ENCODE results near the gene TNIP1. TPM values are rescaled to one million over a fixed set of nuclear protein-coding genes. Genes with fewer than 3 reads are reported as not detected.
A peak's percentile ranks its signal among the peaks of the same experiment; 100 is the strongest.

The TNIP1 gene
- total RNA-seq, 1 experiment from 2014 or later: 122 TPM

- DNase-seq: no peak
- Histone ChIP-seq H3K9me2 (ENCODE audit: insufficient read depth) (no peaks in the 10 kb centered on the region), H3F3A (ENCODE audit: insufficient read depth, low read depth) (no peaks in the 10 kb centered on the region), H3K27ac (no peak overlapping the region), H3K4me2 (no peak overlapping the region), H3K36me3 (ENCODE audit: low read depth) (no peaks in the 10 kb centered on the region), H3K4me1 (replicated peaks; ENCODE audit: insufficient read depth) (no peaks in the 10 kb centered on the region), H3K27me3 (ENCODE audit: insufficient read depth, low read depth) (peaks cover 4% of the 10 kb centered on the region; the same call in 1 of the 2 replicates), H3K9me3 (ENCODE audit: insufficient read depth, low read depth) (no peaks in the 10 kb centered on the region; the same call in 1 of the 2 replicates), H2AFZ (no peak overlapping the region), H3K79me2 (ENCODE audit: low read depth) (no peaks in the 10 kb centered on the region), H3K4me3 (no peak overlapping the region), H4K20me1 (ENCODE audit: insufficient read depth) (no peaks in the 10 kb centered on the region)
- intact Hi-C loops (cut with micrococcal nuclease; ENCODE audit: unreplicated experiment): no loop called here
- CTCF ChIA-PET: no interaction called here
- no TSS peak for BruUV-seq (replicated peaks)
- POLR2A ChIA-PET (ENCODE audit: unreplicated experiment): no interaction called here
- TF ChIP-seq EZH2 (IDR thresholded peaks at IDR 0.05; ENCODE audit: low read depth): no peak
- no peak for TF ChIP-seq CTCF (conservative IDR thresholded peaks at IDR 0.05)
Measured at GRCh38 chr5:150993422-150993821, 87.4 kb downstream of the TNIP1 start.

- CTCF ChIA-PET: no interaction called here
Measured at GRCh38 chr5:150992705-150993104, 88.1 kb downstream of the TNIP1 start.

GRCh38 chr5:150989695-150990094, 91.1 kb downstream of the TNIP1 start:
- Histone ChIP-seq H3K79me2 (ENCODE audit: low read depth) (no peaks in the 10 kb centered on the region), H3K27ac (no peak overlapping the region), H3K9me2 (ENCODE audit: insufficient read depth) (no peaks in the 10 kb centered on the region), H3K4me1 (replicated peaks; ENCODE audit: insufficient read depth) (no peaks in the 10 kb centered on the region), H3K9me3 (ENCODE audit: insufficient read depth, low read depth) (0 out of 2 replicates have a peak, but pooled peaks cover 6% of the 10 kb centered on the region), H4K20me1 (ENCODE audit: insufficient read depth) (no peaks in the 10 kb centered on the region), H2AFZ (no peak overlapping the region), H3K27me3 (ENCODE audit: insufficient read depth, low read depth) (peaks cover 4% of the 10 kb centered on the region; the same call in 1 of the 2 replicates), H3K4me2 (no peak overlapping the region), H3K36me3 (ENCODE audit: low read depth) (no peaks in the 10 kb centered on the region; the same call in 1 of the 2 replicates), H3K4me3 (no peak overlapping the region), H3F3A (ENCODE audit: insufficient read depth, low read depth) (no peaks in the 10 kb centered on the region)
- intact Hi-C loops (cut with micrococcal nuclease; ENCODE audit: unreplicated experiment): no loop called here
- ChIA-PET POLR2A (ENCODE audit: unreplicated experiment) (interaction anchor here (0.6 kb wide), 1 partner anchor 153 kb away, joined by 3 read pairs; no protein-coding TSS in a partner anchor), CTCF (no interaction called here)
- peak in 1 of 2 experiments; percentile 10 for DNase-seq
- BruUV-seq (replicated peaks): no TSS peak
- TF ChIP-seq CTCF (conservative IDR thresholded peaks at IDR 0.05) (peak; percentile 39; the same call in 1 of the 2 replicates), EZH2 (IDR thresholded peaks at IDR 0.05; ENCODE audit: low read depth) (no peak)

More at GRCh38 chr5:150992705-150993104, 88.1 kb downstream of the TNIP1 start:
- Histone ChIP-seq H3K4me2 (no peak overlapping the region), H3F3A (ENCODE audit: insufficient read depth, low read depth) (no peaks in the 10 kb centered on the region), H3K27me3 (ENCODE audit: insufficient read depth, low read depth) (peaks cover 4% of the 10 kb centered on the region; the same call in 1 of the 2 replicates), H2AFZ (no peak overlapping the region), H4K20me1 (ENCODE audit: insufficient read depth) (no peaks in the 10 kb centered on the region), H3K4me3 (no peak overlapping the region), H3K79me2 (ENCODE audit: low read depth) (no peaks in the 10 kb centered on the region), H3K9me2 (ENCODE audit: insufficient read depth) (no peaks in the 10 kb centered on the region), H3K36me3 (ENCODE audit: low read depth) (no peaks in the 10 kb centered on the region), H3K4me1 (replicated peaks; ENCODE audit: insufficient read depth) (no peaks in the 10 kb centered on the region), H3K9me3 (ENCODE audit: insufficient read depth, low read depth) (no peaks in the 10 kb centered on the region; the same call in 1 of the 2 replicates), H3K27ac (no peak overlapping the region)
- TF ChIP-seq EZH2 (IDR thresholded peaks at IDR 0.05; ENCODE audit: low read depth) (no peak), CTCF (conservative IDR thresholded peaks at IDR 0.05) (no peak)
- no TSS peak for BruUV-seq (replicated peaks)
- intact Hi-C loops (cut with micrococcal nuclease; ENCODE audit: unreplicated experiment): no loop called here
- DNase-seq: no peak
- POLR2A ChIA-PET (ENCODE audit: unreplicated experiment): no interaction called here
